IPS DF 4.7 (cell line): Measurements from ENCODE around the gene ERMP1.
"Not testable (repeated sequence)": the region's sequence is repeated elsewhere in the genome, so short reads cannot be mapped to it uniquely, and the experiment has no call there.

Experiments used
- DNase-seq: peaks from one replicate; pipeline ENCODE4 v3.0.0-alpha.2; 2013; ENCODE audit warnings: low spot score; ENCODE audit errors: extremely low read depth

ERMP1 gene

GRCh38 chr9:5818424-5819142 is 14.3 kb downstream of the ERMP1 start:
- DNase-seq, result no peak

- DNase-seq, result no peak
Measured at GRCh38 chr9:5817862-5818261, 15.1 kb downstream of the ERMP1 start.

GRCh38 chr9:5815461-5815860 is 17.5 kb downstream of the ERMP1 start:
- DNase-seq, result no peak

GRCh38 chr9:5813824-5814223 is 19.1 kb downstream of the ERMP1 start:
- DNase-seq, result no peak

GRCh38 chr9:5811751-5812150 is 21.2 kb downstream of the ERMP1 start:
- no peak for DNase-seq

GRCh38 chr9:5805478-5805877 is 27.4 kb downstream of the ERMP1 start:
- no peak for DNase-seq

- no peak for DNase-seq
Measured at GRCh38 chr9:5801739-5802113, 31.2 kb downstream of the ERMP1 start.

GRCh38 chr9:5800969-5801738 is 31.8 kb downstream of the ERMP1 start:
- no peak for DNase-seq

GRCh38 chr9:5800378-5800777 is 32.5 kb downstream of the ERMP1 start:
- not testable (repeated sequence) for DNase-seq

- DNase-seq, result no peak
Measured at GRCh38 chr9:5799314-5799713, 33.6 kb downstream of the ERMP1 start.

GRCh38 chr9:5798581-5798980 is 34.3 kb downstream of the ERMP1 start:
- no peak for DNase-seq

- DNase-seq, result no peak
Measured at GRCh38 chr9:5796298-5796697, 36.6 kb downstream of the ERMP1 start.

- DNase-seq, result no peak
Measured at GRCh38 chr9:5793812-5794211, 39.1 kb downstream of the ERMP1 start.

GRCh38 chr9:5791870-5792269 is 41.0 kb downstream of the ERMP1 start:
- DNase-seq, result no peak

GRCh38 chr9:5790923-5791322 is 42.0 kb downstream of the ERMP1 start:
- DNase-seq, result no peak

GRCh38 chr9:5789489-5789888 is 43.4 kb downstream of the ERMP1 start:
- no peak for DNase-seq

GRCh38 chr9:5787759-5788302 is 45.1 kb downstream of the ERMP1 start:
- DNase-seq, result no peak

- no peak for DNase-seq
Measured at GRCh38 chr9:5787220-5787619, 45.7 kb downstream of the ERMP1 start.

- DNase-seq, result no peak
Measured at GRCh38 chr9:5786370-5787127, 46.4 kb downstream of the ERMP1 start.

- no peak for DNase-seq
Measured at GRCh38 chr9:5784526-5785315, 48.2 kb downstream of the ERMP1 start.

- DNase-seq, result no peak
Measured at GRCh38 chr9:5783982-5784381, 48.9 kb downstream of the ERMP1 start.
